HG03064 (cell line): ENCODE data around the gene USP5.
"Not testable (repeated sequence)": the region's sequence is repeated elsewhere in the genome, so short reads cannot be mapped to it uniquely, and the experiment has no call there.

Source experiments
- ATAC-seq: cut with Tn5 transposase; IDR thresholded peaks from one replicate; pipeline ENCODE4 v1.9.1; 2021; ENCODE audit warnings: low read depth; ENCODE audit not compliant: unreplicated experiment

The USP5 gene

GRCh38 chr12:6861391-6861790 is 9.4 kb downstream of the USP5 start:
- ATAC-seq = no peak

GRCh38 chr12:6863033-6863432 is 11.1 kb downstream of the USP5 start:
- no peak for ATAC-seq

- ATAC-seq = no peak
Observed at GRCh38 chr12:6863586-6864321, 11.8 kb downstream of the USP5 start.

- not testable (repeated sequence) for ATAC-seq
Observed at GRCh38 chr12:6865307-6865706, 13.4 kb downstream of the USP5 start.

GRCh38 chr12:6866163-6866919 is 14.4 kb downstream of the USP5 start:
- ATAC-seq = no peak

GRCh38 chr12:6866920-6867412 is 15.0 kb downstream of the USP5 start:
- peak; percentile 14 for ATAC-seq

GRCh38 chr12:6867413-6868210 is 15.7 kb downstream of the USP5 start, which contains the start of gene TPI1:
TSS of gene TPI1 (plus strand) at chr12:6867531. CDS start at chr12:6867567, 36 bp downstream.
- ATAC-seq = peak; percentile 46

- no peak for ATAC-seq
Observed at GRCh38 chr12:6868211-6869048, 16.5 kb downstream of the USP5 start.

- no peak for ATAC-seq
Observed at GRCh38 chr12:6869049-6870021, 17.4 kb downstream of the USP5 start.

- not testable (repeated sequence) for ATAC-seq
Observed at GRCh38 chr12:6870304-6870703, 18.4 kb downstream of the USP5 start.

- no peak for ATAC-seq
Observed at GRCh38 chr12:6871052-6871957, 19.4 kb downstream of the USP5 start.

GRCh38 chr12:6872073-6873048 is 20.4 kb downstream of the USP5 start:
- peak; percentile 30 for ATAC-seq

GRCh38 chr12:6873094-6874014 is 21.4 kb downstream of the USP5 start, which contains the start of gene SPSB2:
TSS of gene SPSB2 (minus strand) at chr12:6873303. CDS start at chr12:6872901, 402 bp downstream.
- peak; percentile 60 for ATAC-seq

GRCh38 chr12:6874015-6874368 is 22.0 kb downstream of the USP5 start:
- not testable (repeated sequence) for ATAC-seq

GRCh38 chr12:6879824-6880223 is 27.9 kb downstream of the USP5 start:
- ATAC-seq = not testable (repeated sequence)

- ATAC-seq = no peak
Observed at GRCh38 chr12:6883252-6883651, 31.3 kb downstream of the USP5 start.
